GM12891 (cell line): ENCODE data around the gene NDUFS1. TPM values are rescaled to one million over a fixed set of nuclear protein-coding genes. Genes with fewer than 3 reads are reported as not detected.
"Not testable (repeated sequence)": the region's sequence is repeated elsewhere in the genome, so short reads cannot be mapped to it uniquely, and the experiment has no call there.

Experiments
- DNase-seq: peaks from one replicate; pipeline ENCODE4 v3.0.0; 2011; ENCODE audit warnings: low spot score; ENCODE audit not compliant: insufficient read length
- FAIRE-seq: peaks from 2 replicates; lab custom pipeline; 2011; peaks lifted over from hg19 to GRCh38; lab: Jason Lieb, UNC
- PAX5 ChIP-seq: IDR thresholded peaks from 2 replicates; pipeline ENCODE4 v1.6.1; 2011; ENCODE audit warnings: low read length, moderate library complexity, mild to moderate bottlenecking; ENCODE audit not compliant: insufficient read depth, severe bottlenecking
- POLR2A ChIP-seq: IDR thresholded peaks from 2 replicates; pipeline ENCODE4 v1.6.1; 2011; ENCODE audit warnings: low read depth, low read length, control low read depth
- POLR2AphosphoS5 ChIP-seq: IDR thresholded peaks from 2 replicates; pipeline ENCODE4 v1.6.1; 2011; ENCODE audit warnings: low read depth, low read length, control low read depth
- POU2F2 ChIP-seq: IDR thresholded peaks from 2 replicates; pipeline ENCODE4 v1.6.1; 2011; ENCODE audit warnings: low read depth, mild to moderate bottlenecking, control low read depth, low read length, moderate library complexity
- SPI1 ChIP-seq: IDR thresholded peaks from 2 replicates; pipeline ENCODE4 v1.6.1; 2011; ENCODE audit warnings: low read depth, low read length, control low read depth
- TAF1 ChIP-seq: IDR thresholded peaks from 2 replicates; pipeline ENCODE4 v1.6.1; 2011; ENCODE audit warnings: low read depth, low read length, control low read depth
- polyA plus RNA-seq: library from polyadenylated mRNA; unstranded; fragments of >200 nt; gene quantifications from one replicate; pipeline ENCODE4 v1.2.1, GENCODE V29; 2012; ENCODE audit warnings: low read depth, missing spikeins, inconsistent platforms; ENCODE audit not compliant: missing spikeins

Gene NDUFS1
- polyA plus RNA-seq = 52.0 TPM

GRCh38 chr2:206159346-206160124 is at the start of gene NDUFS1, which contains the start of gene EEF1B2:
NDUFS1 (minus strand) TSS chr2:206159444; CDS start chr2:206153678, 5,766 bp downstream.
EEF1B2 (plus strand) TSS chr2:206159895; CDS start chr2:206159980, 85 bp downstream.
- FAIRE-seq = peak; percentile 93
- no peak for TF ChIP-seq POU2F2
- TF ChIP-seq POLR2A = peak; percentile 74
- TF ChIP-seq PAX5 = peak; percentile 48
- TF ChIP-seq TAF1 = peak; percentile 40; the same call in 1 of the 2 replicates
- peak; percentile 74 for TF ChIP-seq POLR2AphosphoS5
- TF ChIP-seq SPI1 = peak; percentile 47; the same call in 1 of the 2 replicates
- peak; percentile 87 for DNase-seq

- TF ChIP-seq TAF1 (no peak), SPI1 (no peak)
- FAIRE-seq (no peak), DNase-seq (no peak)
These were observed 49.7 kb upstream of the NDUFS1 start for GRCh38 chr2:206208900-206209299.

- DNase-seq = not testable (repeated sequence)
- peak; percentile 35 for FAIRE-seq
These were observed 48.1 kb upstream of the NDUFS1 start for GRCh38 chr2:206207316-206207715.

GRCh38 chr2:206204710-206205109 is 45.5 kb upstream of the NDUFS1 start:
- DNase-seq (no peak), FAIRE-seq (no peak)
- TF ChIP-seq TAF1 = no peak
- no peak for TF ChIP-seq POLR2AphosphoS5
- no peak for TF ChIP-seq PAX5
- no peak for TF ChIP-seq POU2F2
- no peak for TF ChIP-seq SPI1
- TF ChIP-seq POLR2A = no peak

GRCh38 chr2:206203331-206203730 is 44.1 kb upstream of the NDUFS1 start:
- DNase-seq = no peak
- TF ChIP-seq SPI1 = no peak
- no peak for TF ChIP-seq POLR2AphosphoS5
- TF ChIP-seq TAF1 = no peak
- TF ChIP-seq PAX5 = no peak
- TF ChIP-seq POLR2A = no peak
- TF ChIP-seq POU2F2 = no peak
- FAIRE-seq = no peak

GRCh38 chr2:206202446-206202845 is 43.2 kb upstream of the NDUFS1 start:
- DNase-seq (no peak), FAIRE-seq (no peak)
- TF ChIP-seq PAX5 (no peak), TAF1 (no peak), POLR2A (no peak), SPI1 (no peak), POLR2AphosphoS5 (no peak), POU2F2 (no peak)

- DNase-seq (no peak), FAIRE-seq (no peak)
- no peak for TF ChIP-seq TAF1
- no peak for TF ChIP-seq POLR2AphosphoS5
- TF ChIP-seq POLR2A = no peak
- no peak for TF ChIP-seq POU2F2
- TF ChIP-seq PAX5 = no peak
- TF ChIP-seq SPI1 = no peak
These were observed 42.0 kb upstream of the NDUFS1 start for GRCh38 chr2:206201075-206201848.

GRCh38 chr2:206198677-206199076 is 39.4 kb upstream of the NDUFS1 start:
- FAIRE-seq (no peak), DNase-seq (no peak)
- TF ChIP-seq POLR2AphosphoS5 = no peak

GRCh38 chr2:206193671-206194357 is 34.6 kb upstream of the NDUFS1 start:
- FAIRE-seq = no peak
- no peak for TF ChIP-seq SPI1
- TF ChIP-seq TAF1 = no peak
- TF ChIP-seq PAX5 = no peak
- TF ChIP-seq POLR2AphosphoS5 = no peak
- no peak for TF ChIP-seq POU2F2
- no peak for TF ChIP-seq POLR2A
- DNase-seq = no peak

- no peak for FAIRE-seq
- TF ChIP-seq POLR2AphosphoS5 = no peak
- TF ChIP-seq POU2F2 = no peak
- TF ChIP-seq TAF1 = no peak
- no peak for TF ChIP-seq POLR2A
- no peak for TF ChIP-seq PAX5
- TF ChIP-seq SPI1 = no peak
- DNase-seq = no peak
These were observed 32.9 kb upstream of the NDUFS1 start for GRCh38 chr2:206192157-206192556.
